T-helper 1 cell (primary cell): Measurements from ENCODE around the gene CEP89.
A peak's percentile ranks its signal among the peaks of the same experiment; 100 is the strongest.
"Not testable (repeated sequence)": the region's sequence is repeated elsewhere in the genome, so short reads cannot be mapped to it uniquely, and the experiment has no call there.

Experiments
- DNase-seq, 5 donors: peaks; one replicate each; pipeline ENCODE4 v3.0.0-alpha.2; 2012 to 2020
- total RNA-seq, 4 donors: gene quantifications; one replicate each; lab custom pipeline; 2026; lab: John Stamatoyannopoulos, UW

CEP89 gene
- 8.8 to 19.0 (median 13.2) reads per million in 4 donors for total RNA-seq

- peak; percentile 94 to 99 (median 97) for DNase-seq
These were observed at the start of gene CEP89, which contains the start of gene FAAP24 for GRCh38 chr19:32971715-32972540. Gene CEP89 (minus strand): TSS chr19:32971958. CDS start chr19:32971874, 84 bp downstream. Gene FAAP24 (plus strand): TSS chr19:32972242. CDS start chr19:32973197, 955 bp downstream.

GRCh38 chr19:33010891-33011290 is 39.1 kb upstream of the CEP89 start:
- DNase-seq = not testable (repeated sequence)

- no peak for DNase-seq
These were observed 37.0 kb upstream of the CEP89 start for GRCh38 chr19:33008738-33009137.

GRCh38 chr19:33005440-33005839 is 33.7 kb upstream of the CEP89 start:
- DNase-seq = no peak

GRCh38 chr19:33003424-33004024 is 31.8 kb upstream of the CEP89 start:
- DNase-seq = not testable (repeated sequence)

- not testable (repeated sequence) for DNase-seq
These were observed 30.5 kb upstream of the CEP89 start for GRCh38 chr19:33002126-33002865.

GRCh38 chr19:33000910-33001309 is 29.2 kb upstream of the CEP89 start:
- DNase-seq = no peak

GRCh38 chr19:33000510-33000909 is 28.8 kb upstream of the CEP89 start:
- DNase-seq = peak in 1 of 5 donors; percentile 42

GRCh38 chr19:32998722-32999121 is 27.0 kb upstream of the CEP89 start:
- no peak for DNase-seq

GRCh38 chr19:32997716-32998355 is 26.1 kb upstream of the CEP89 start:
- no peak for DNase-seq

- DNase-seq = not testable (repeated sequence)
These were observed 25.3 kb upstream of the CEP89 start for GRCh38 chr19:32997061-32997464.

- DNase-seq = not testable (repeated sequence)
These were observed 24.2 kb upstream of the CEP89 start for GRCh38 chr19:32995966-32996365.

GRCh38 chr19:32988724-32989123 is 17.0 kb upstream of the CEP89 start:
- DNase-seq = no peak

- DNase-seq = not testable (repeated sequence)
These were observed 16.5 kb upstream of the CEP89 start for GRCh38 chr19:32988254-32988653.

GRCh38 chr19:32982488-32982887 is 10.7 kb upstream of the CEP89 start:
- not testable (repeated sequence) for DNase-seq

- not testable (repeated sequence) for DNase-seq
These were observed 8.0 kb upstream of the CEP89 start for GRCh38 chr19:32979807-32980206.

- not testable (repeated sequence) for DNase-seq
These were observed 6.1 kb upstream of the CEP89 start for GRCh38 chr19:32977813-32978212.

GRCh38 chr19:32977280-32977679 is 5.5 kb upstream of the CEP89 start:
- DNase-seq = no peak

GRCh38 chr19:32976223-32976805 is 4.6 kb upstream of the CEP89 start:
- DNase-seq = peak in 4 of 5 donors; percentile 45 to 61 (median 52)

- DNase-seq = no peak
These were observed 654 bp downstream of the CEP89 start for GRCh38 chr19:32971012-32971595.

GRCh38 chr19:32969549-32969948 is 2.2 kb downstream of the CEP89 start:
- DNase-seq = no peak

- DNase-seq = no peak
These were observed 5.0 kb downstream of the CEP89 start for GRCh38 chr19:32966750-32967149.
